BE2C (cell line): ENCODE data around the gene USP10.
"Not testable (repeated sequence)": the region's sequence is repeated elsewhere in the genome, so short reads cannot be mapped to it uniquely, and the experiment has no call there.

Experiments
- DNase-seq: peaks from one replicate; pipeline ENCODE4 v3.0.0-alpha.2; 2020
- H3K27me3 ChIP-seq: fragments of 250-450 bp; sonication (Bioruptor Pico); 2 replicates; pipeline ENCODE4 v1.5.1; 2020; ENCODE audit warnings: mild to moderate bottlenecking
- H3K36me3 ChIP-seq: fragments of 250-450 bp; sonication (Bioruptor Pico); 2 replicates; pipeline ENCODE4 v1.5.1; 2020; ENCODE audit warnings: mild to moderate bottlenecking
- H3K4me1 ChIP-seq: fragments of 250-450 bp; sonication (Bioruptor Pico); 2 replicates; pipeline ENCODE4 v1.5.1; 2020
- H3K4me3 ChIP-seq: 2 replicates; pipeline ENCODE4 v1.5.1; 2011; ENCODE audit warnings: low read depth, low read length
- H3K9me3 ChIP-seq: fragments of 250-450 bp; sonication (Bioruptor Pico); 2 replicates; pipeline ENCODE4 v1.5.1; 2020
- TF ChIP-seq, protein P1 (sequence below): IDR thresholded peaks from 2 replicates; pipeline ENCODE4 v1.5.1; 2012; ENCODE audit warnings: mild to moderate bottlenecking, low read depth, low read length

USP10 gene

DNA sequence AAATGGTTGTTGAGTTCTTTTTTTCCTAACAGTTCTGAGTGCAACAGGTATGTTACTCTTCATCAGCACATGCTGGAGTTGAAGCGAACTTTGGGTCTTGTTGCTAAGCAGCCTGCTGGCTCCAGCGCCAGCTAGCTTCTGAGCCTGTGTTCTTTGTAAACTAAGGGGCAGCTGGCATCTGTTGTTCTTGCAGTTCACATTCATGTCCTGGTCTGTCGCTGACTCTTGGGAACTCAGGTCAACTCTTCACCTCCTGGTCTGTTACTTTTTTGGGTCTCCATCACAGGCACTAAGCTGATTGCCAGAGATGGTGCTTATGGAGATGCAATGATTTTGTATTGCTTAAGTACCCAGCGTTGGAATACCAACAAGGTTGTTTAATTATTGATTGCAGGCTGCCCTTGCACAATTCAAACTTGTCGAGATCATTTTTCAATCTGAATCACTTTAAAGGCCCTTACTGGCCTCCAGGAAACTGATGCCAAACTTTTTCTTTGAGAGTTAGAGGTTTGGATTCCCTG lies 40.9 kb downstream of the USP10 start:
- peaks cover 17% of the 10 kb centered on the region for H3K4me1 ChIP-seq
- no peak for DNase-seq
- H3K4me3 ChIP-seq = no peak overlapping the region
- no peaks in the 10 kb centered on the region for H3K9me3 ChIP-seq
- no peaks in the 10 kb centered on the region for H3K27me3 ChIP-seq
- H3K36me3 ChIP-seq = peaks cover 14% of the 10 kb centered on the region
- TF ChIP-seq, protein P1, sequence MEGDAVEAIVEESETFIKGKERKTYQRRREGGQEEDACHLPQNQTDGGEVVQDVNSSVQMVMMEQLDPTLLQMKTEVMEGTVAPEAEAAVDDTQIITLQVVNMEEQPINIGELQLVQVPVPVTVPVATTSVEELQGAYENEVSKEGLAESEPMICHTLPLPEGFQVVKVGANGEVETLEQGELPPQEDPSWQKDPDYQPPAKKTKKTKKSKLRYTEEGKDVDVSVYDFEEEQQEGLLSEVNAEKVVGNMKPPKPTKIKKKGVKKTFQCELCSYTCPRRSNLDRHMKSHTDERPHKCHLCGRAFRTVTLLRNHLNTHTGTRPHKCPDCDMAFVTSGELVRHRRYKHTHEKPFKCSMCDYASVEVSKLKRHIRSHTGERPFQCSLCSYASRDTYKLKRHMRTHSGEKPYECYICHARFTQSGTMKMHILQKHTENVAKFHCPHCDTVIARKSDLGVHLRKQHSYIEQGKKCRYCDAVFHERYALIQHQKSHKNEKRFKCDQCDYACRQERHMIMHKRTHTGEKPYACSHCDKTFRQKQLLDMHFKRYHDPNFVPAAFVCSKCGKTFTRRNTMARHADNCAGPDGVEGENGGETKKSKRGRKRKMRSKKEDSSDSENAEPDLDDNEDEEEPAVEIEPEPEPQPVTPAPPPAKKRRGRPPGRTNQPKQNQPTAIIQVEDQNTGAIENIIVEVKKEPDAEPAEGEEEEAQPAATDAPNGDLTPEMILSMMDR = no peak

DNA sequence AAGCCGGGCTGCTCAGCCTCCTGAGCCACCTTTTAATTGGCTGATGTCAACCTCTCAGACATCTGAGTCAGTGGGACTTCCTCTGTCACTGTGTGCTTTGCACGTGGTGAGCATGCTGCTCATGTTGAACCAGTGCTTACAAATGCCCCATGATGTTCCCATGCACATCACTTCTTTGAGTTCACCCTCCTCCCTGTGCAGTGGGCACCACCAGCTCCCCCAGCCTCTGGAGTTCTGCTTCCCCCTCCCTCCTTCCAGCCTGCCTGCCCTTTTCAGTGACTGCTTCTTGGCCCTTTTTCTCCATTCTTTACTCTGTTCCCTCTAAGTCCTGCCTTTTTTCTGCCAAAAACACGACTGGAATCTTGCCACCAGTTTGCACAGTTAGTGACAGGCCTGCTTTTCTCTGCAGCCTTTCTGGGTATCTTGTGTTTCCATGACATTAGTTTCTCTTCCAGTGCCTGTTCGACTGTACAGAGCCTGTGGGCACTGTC lies 41.6 kb downstream of the USP10 start:
- Histone ChIP-seq H3K27me3 (no peaks in the 10 kb centered on the region), H3K36me3 (peaks cover 18% of the 10 kb centered on the region)

DNA sequence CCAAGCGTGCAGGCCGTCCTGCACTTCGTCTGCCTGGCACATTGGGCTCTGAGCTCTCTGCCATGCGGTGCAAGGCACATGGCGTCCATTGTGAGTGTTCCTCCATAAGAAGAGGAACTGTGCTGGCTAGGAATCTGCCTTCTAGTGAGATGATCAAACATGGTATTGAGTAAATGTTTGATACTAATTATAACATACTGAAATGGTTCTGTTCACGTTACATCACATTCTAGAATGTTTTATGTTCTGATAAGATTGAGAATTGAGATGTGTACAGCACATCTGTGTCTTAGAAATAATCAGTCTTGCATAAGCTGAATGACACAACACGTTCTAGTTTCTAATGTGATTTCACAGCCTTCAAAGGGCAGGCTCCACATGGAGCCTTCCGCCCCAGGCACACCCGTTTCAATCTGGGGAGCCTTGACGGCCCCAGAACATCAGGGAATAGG lies 42.9 kb downstream of the USP10 start:
- Histone ChIP-seq H3K9me3 (no peaks in the 10 kb centered on the region), H3K36me3 (peaks cover 27% of the 10 kb centered on the region), H3K27me3 (no peaks in the 10 kb centered on the region), H3K4me1 (peaks cover 17% of the 10 kb centered on the region), H3K4me3 (no peak overlapping the region)
- TF ChIP-seq, protein P1 = no peak
- no peak for DNase-seq

More for the DNA sequence above, 41.6 kb downstream of the USP10 start:
- Histone ChIP-seq H3K9me3 (no peaks in the 10 kb centered on the region), H3K4me1 (peaks cover 17% of the 10 kb centered on the region), H3K4me3 (no peak overlapping the region)
- peak; percentile 33 for DNase-seq
- TF ChIP-seq, protein P1 = no peak

DNA sequence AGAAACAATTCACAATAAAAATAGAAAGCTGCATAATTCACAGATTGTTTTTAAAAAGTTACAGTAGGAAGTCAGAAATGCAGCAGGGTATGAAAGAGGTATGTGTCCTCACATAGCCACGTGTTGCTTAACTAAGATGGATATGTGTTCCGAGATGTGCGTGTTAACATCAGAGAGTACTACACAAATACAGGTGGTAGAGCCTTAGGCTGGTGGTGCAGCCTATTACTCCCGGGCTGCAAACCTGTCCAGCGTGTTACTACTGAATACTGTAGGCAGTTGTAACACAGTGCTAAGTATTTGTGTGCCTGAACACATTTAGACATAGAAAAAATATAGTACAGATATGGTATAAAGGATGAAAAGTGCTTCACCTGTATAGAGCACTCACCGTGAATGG lies 46.4 kb downstream of the USP10 start:
- DNase-seq = no peak
- H3K27me3 ChIP-seq = no peaks in the 10 kb centered on the region
- H3K9me3 ChIP-seq = no peaks in the 10 kb centered on the region
- peaks cover 17% of the 10 kb centered on the region for H3K4me1 ChIP-seq
- peaks cover 32% of the 10 kb centered on the region for H3K36me3 ChIP-seq
- no peak overlapping the region for H3K4me3 ChIP-seq
- TF ChIP-seq, protein P1 = no peak

DNA sequence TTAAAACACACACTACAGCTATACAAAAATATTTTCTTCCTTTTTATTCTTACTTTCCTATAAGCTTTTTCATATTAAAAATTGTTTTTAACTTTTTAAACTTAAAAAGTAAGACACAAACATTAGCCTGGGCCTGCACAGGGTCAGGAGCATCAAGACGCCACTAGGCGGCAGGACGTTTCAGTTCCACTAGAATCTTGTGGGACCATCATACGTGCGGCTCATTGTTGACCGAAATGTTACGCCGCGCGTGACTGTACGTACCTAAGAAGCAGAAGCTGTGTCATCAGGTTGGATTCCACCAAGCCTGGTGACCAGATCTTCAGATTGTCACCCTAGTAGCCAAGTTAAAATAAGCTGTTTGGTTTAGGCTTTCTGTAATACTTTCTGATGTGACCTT lies 47.1 kb downstream of the USP10 start:
- Histone ChIP-seq H3K36me3 (peaks cover 32% of the 10 kb centered on the region), H3K27me3 (no peaks in the 10 kb centered on the region), H3K9me3 (no peaks in the 10 kb centered on the region), H3K4me1 (peaks cover 10% of the 10 kb centered on the region), H3K4me3 (no peak overlapping the region)
- TF ChIP-seq, protein P1 = peak; percentile 54
- no peak for DNase-seq

DNA sequence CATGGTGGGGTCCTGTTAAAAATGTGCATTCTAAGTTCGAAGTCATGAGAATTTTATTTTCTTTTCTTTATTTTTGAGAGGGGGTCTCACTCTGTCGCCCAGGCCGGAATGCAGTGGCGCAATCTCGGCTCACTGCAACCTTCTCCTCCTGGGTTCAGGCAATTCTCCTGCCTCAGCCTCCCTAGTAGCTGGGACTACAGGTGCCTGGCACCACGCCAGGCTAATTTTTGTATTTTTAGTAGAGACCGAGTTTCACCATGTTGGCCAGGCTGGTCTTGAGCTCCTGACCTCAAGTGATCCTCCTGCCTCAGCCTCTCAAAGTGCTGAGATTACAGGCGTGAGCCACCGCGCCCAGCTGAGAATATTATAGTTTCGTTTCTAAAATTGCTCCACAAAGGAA lies 48.4 kb downstream of the USP10 start:
- not testable (repeated sequence) for H3K4me1 ChIP-seq, H3K4me3 ChIP-seq, DNase-seq, H3K27me3 ChIP-seq, H3K9me3 ChIP-seq
- peaks cover 32% of the 10 kb centered on the region for H3K36me3 ChIP-seq

DNA sequence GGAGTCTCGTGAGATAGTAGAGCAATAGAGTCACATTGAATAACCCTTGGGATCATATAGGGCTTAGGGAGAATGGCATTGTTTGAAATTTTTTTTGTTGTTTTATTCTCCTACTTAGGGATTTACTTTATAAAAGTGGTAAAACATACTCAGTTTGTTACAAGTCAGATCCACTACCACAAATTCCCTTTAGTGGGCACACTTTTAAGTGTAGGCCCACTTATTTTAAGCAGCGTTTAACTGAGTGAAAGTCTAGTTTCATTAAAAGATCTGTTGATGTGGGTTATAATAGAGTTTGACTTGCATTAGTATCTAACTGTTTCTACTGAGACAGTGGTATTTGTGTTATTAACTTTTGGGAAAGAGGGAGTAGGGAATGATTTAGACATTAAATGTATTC lies 49.3 kb downstream of the USP10 start:
- Histone ChIP-seq H3K36me3 (peaks cover 32% of the 10 kb centered on the region), H3K4me1 (no peaks in the 10 kb centered on the region), H3K4me3 (no peak overlapping the region), H3K27me3 (no peaks in the 10 kb centered on the region), H3K9me3 (no peaks in the 10 kb centered on the region)
- TF ChIP-seq, protein P1 = peak; percentile 32
- no peak for DNase-seq
